GM03348 (cell line): ENCODE data around the gene TBC1D3B.
"Not testable (repeated sequence)": the region's sequence is repeated elsewhere in the genome, so short reads cannot be mapped to it uniquely, and the experiment has no call there.

Experiments
- DNase-seq: peaks from one replicate; pipeline ENCODE4 v3.0.0; 2012; ENCODE audit warnings: low spot score

Gene TBC1D3B

GRCh38 chr17:36128411-36128978 lies 47.9 kb downstream of the TBC1D3B start:
- DNase-seq = no peak

- no peak for DNase-seq
Measured at GRCh38 chr17:36127911-36128310, 48.5 kb downstream of the TBC1D3B start.

- no peak for DNase-seq
Measured at GRCh38 chr17:36127199-36127893, 49.1 kb downstream of the TBC1D3B start.

- DNase-seq = no peak
Measured at GRCh38 chr17:36124879-36125824, 51.3 kb downstream of the TBC1D3B start.

GRCh38 chr17:36123431-36123830 lies 53.0 kb downstream of the TBC1D3B start:
- DNase-seq = no peak

GRCh38 chr17:36121099-36121498 lies 55.3 kb downstream of the TBC1D3B start:
- not testable (repeated sequence) for DNase-seq

- DNase-seq = no peak
Measured at GRCh38 chr17:36120221-36120620, 56.2 kb downstream of the TBC1D3B start.

- no peak for DNase-seq
Measured at GRCh38 chr17:36118477-36119353, 57.7 kb downstream of the TBC1D3B start.

GRCh38 chr17:36117505-36118382 lies 58.7 kb downstream of the TBC1D3B start:
- DNase-seq = no peak
